Measurements from ENCODE around the gene GULP1.

GRCh38 chr2:188403676-188404075 is 112.0 kb downstream of the GULP1 start:
- TF ChIP-seq CTCF (IDR thresholded peaks at IDR 0.05) = no peak
- no peak for TF ChIP-seq POLR2A (IDR thresholded peaks at IDR 0.05)

Data from uterus (tissue), 2 donors.